GF-D8 (cell line): Measurements from ENCODE around the gene SLC25A10.

Source experiments
- DNase-seq: peaks from one replicate; lab custom pipeline; 2025; lab: John Stamatoyannopoulos, UW

The SLC25A10 gene

DNA sequence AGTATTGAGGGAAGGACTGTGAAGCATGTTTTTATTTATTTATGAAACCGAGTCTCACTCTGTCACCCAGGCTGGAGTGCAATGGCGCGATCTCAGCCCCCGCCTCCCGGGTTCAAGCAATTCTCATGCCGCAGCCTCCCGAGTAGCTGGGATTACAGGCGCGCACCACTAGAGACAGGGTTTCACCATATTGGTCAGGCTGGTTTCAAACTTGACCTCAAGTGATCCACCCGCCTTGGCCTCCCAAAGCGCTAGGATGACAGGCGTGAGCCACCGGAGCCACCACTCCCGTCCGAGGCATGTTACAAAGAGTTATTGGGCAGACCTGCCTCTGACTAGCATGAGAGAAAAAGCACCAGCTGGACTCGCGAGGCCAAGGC, 5.9 kb upstream of the SLC25A10 start:
- DNase-seq: no peak

DNA sequence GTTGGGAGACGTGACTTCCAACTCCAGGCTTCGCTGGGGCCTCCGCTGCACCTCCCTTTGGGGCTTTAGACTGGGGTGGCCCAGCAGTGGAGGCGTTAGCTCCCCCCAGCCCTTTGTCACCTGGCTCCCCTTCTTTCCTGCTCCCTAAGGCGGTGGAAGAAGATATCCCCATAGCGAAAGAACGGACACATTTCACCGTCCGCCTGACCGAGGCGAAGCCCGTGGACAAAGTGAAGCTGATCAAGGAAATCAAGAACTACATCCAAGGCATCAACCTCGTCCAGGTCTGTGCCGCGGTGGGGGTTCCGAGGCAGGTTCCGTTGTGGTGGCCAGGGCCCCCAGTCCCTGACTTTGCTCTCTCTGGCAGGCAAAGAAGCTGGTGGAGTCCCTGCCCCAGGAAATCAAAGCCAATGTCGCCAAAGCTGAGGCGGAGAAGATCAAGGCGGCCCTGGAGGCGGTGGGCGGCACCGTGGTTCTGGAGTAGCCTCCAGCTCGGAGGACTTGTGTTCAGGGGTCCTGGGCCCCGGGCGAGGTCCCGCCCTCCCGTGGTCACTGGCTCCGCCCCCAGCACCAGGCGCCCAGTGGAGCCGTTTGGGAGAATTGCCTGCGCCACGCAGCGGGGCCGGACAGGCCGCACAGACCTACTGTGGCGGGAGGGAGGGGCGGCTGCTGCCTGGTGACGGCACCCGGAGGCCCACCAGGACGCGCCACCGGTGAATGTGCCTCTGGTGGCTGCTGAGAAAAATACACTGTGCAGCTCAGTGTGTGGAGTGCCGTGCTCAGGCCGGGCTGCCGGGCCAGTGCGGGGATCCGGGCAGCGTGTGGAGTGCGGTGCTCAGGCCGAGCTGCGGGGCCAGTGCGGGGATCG, 5.1 kb upstream of the SLC25A10 start:
- DNase-seq: no peak

DNA sequence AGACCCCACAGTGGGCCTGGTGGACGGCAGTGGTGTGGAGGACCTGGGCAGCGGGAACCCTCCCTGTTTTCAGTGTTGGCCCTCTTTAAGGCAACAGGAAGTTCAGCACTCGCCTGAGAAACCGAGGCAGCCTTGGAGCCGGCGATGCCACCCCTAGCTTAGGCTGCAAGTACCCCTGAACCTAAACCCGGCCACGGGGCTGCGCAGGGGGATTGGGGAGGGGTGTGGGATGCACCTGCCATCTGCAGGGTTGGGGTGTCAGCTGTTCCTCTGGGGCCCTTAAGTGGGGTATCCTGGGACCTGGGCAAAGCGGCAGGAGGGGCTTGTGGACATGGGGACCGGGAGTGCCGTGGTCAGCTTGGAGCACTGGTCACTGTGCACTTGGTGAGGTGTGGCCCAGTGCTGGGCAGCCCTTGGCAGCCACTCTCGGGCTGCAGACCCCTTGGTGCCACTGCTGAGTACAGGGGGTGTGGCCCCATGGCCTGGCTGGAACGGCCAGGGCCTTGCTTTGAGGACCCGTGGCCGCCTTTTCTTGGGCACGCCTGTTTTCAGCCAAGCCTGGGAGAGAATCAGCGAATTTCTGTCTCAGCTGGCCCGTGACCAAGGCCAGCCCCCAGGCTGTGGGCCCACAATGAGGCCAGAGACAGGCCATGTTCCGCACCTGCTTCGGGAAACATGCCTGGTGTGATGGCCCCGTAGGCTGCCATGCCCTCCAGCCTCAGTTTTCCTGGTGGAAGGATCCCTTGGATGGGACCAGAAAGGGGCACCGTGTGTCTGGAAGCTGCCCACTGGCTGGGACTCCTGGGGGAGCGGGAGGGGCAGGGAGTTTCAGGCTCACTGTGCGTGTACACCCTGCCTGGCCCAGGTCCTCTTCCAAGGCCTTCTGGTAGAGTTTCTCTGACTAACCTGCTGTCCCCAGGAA, 4.1 kb upstream of the SLC25A10 start:
- DNase-seq: no peak

DNA sequence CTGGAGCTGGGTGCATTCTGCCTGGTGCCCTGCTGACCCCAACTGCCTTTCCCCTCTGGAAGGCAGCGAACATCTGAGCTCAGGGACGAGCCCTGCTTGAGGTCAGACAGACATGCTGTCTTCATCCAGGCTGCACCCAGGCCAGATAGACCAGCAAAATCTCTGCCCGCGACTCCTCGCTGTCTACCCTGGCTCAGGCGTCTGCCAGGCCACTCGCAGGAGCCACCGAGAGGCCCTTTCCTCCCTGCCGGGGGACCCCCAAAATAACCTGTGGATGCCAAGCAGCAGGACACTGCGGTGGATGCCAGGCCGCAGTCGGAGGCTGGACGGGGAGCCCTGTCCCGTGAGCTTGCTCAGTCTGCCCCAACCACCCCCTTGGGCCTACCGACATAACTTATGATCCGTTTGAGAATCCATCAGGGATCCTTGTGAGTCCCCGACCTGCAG, 3.3 kb upstream of the SLC25A10 start:
- no peak for DNase-seq

DNA sequence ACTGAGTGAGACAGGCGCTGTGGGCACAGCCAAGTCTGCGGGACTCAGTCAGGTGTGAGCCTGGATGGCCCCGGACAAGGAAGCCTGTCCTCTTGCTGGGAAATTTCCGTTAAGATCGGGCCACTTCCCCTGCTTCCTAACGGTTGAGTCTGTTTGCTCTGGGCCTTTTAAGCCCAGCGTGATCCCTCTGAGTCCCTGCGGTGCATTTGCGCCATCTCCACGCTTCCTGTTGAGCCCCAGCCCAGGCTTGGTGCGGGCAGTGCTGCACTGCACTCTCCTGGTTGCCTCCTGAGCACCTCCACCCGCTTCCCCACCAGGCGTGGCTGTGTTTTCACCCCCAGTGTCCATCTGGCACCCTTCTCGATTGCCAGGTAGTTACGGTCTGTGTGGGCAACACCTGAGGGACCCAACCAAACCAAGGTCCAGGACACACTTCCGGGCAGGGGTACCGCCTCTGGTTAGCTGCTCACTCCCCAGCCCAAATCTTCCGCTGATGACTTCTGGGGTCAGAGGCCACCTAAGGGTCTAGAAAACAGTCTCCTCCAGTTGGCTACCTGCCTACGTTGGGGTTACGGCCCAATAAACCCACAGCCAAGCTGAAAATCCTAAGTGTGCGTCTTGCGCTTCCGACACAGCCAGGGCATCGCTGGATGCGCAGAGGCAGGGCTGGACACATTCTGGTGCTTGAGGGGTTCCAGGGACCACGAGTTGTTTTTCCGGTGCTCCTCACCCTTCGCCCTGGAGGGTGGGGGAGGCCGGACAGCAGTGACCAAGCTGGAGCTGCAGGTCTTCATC, 1.4 kb upstream of the SLC25A10 start:
- peak; percentile 88 for DNase-seq

DNA sequence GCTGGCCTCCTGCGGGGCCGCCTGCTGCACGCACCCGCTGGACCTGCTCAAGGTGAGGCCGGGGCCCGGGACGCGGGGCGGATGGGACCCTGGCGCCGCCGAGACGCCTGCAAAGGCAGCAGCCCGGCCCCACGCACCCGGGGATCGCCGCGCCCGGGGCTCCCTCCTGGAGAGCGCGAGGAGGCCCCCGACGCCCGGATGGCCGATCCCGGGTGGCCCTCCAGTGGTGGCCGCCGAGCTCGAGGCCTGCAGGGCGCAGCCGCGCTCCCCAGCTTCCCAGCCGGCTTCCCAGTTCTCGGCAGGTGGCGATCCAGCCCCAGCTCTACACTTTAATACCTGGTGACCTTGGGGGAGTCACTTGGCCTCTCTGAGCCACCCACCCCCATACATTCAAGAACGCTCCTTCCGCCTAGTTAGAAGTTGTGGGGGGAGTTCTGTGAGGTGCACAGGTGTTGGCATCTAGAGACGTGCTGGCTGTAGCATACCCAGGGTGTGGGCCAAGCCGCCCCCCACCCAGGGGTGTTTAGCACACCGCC, 452 bp downstream of the SLC25A10 start:
- peak; percentile 4 for DNase-seq

GRCh38 chr17:81713004-81713555, 996 bp downstream of the SLC25A10 start:
- no peak for DNase-seq

DNA sequence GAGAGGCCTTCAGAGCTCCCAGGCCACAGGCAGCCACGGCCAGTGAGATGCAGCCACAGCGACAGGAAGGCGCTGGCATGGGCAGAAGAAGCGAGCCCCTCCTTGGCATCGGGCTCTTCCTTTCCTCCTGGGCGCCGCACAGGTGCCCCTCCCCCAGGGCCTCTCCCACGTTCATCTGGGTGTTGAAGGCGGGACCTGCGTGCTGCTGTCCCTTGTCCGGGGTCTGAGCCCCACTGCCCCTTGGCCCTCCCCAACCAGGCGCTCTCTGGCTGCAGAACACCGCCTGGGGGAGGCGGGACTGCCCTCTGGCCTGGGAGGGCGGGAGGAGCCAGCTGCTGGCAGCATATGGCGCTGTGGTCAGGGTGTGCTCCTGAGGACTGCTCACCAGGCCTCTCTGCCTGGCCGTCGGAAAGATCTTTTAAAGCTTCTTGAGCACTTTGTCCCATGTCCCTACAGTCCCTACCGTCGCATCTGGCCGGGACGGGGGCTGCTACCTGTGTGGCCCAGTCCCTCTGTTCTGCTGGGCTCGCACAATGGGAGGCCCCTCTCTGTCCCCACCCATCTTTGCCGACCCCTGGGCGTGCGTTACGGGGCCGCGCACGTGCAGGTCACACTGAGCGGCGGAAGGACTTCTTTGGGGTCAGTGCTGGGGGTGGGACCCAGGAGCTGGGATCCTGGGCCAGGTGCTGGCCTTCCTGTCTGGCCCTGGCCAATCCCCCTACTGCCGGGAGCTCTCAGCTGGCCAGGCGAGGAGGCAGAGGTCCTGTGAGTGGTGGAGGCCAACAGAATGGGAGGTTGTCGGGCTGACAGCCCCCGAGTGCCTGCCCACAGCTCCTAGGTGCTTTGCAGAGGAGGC, 1.7 kb downstream of the SLC25A10 start:
- DNase-seq: no peak

- DNase-seq: no peak
Observed at GRCh38 chr17:81714412-81715106, 2.5 kb downstream of the SLC25A10 start.

GRCh38 chr17:81715107-81715871, 3.2 kb downstream of the SLC25A10 start:
- DNase-seq: no peak

DNA sequence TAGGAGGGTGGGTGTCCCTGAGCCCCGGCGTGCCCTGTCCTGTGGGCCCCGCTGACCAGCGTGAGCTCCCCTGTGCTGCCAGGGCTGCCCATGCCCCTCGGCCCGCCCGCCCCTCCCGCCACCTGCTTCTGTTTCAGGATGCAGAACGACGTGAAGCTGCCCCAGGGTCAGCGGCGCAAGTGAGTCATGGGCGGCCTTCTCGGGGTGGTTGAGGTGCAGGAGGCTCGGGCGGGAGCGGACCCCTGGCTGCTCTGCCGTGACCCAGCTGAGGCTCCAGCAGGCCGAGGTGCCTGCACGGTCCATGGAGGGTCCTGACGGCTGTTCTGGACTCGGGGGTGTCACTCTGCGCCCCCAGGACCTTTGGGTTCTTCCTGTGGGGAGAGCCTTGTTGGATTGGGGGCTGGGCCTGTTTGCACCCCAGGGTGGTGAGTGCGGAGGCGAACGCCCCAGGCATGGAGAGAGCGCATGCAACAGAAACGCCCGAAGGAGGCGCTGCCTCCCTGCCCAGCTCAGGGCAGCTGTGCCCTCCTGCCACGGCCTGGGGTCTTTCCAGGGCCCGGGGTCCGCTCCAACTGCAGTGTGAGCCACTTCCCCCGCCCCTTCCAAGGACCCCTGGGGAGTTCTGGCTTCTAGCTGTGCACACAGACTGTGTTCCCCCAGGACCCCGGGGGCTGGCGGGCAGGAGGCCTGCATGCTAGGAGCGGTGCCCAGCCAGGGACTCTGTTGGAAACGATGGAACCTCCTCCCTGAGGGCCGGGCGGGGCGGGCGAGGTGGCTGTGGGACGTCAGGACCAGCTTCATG, 4.0 kb downstream of the SLC25A10 start:
- no peak for DNase-seq

- DNase-seq: no peak
Observed at GRCh38 chr17:81716674-81716996, 4.6 kb downstream of the SLC25A10 start.

GRCh38 chr17:81717049-81717765, 5.1 kb downstream of the SLC25A10 start:
- DNase-seq: no peak

GRCh38 chr17:81717766-81718089, 5.6 kb downstream of the SLC25A10 start:
- DNase-seq: no peak

DNA sequence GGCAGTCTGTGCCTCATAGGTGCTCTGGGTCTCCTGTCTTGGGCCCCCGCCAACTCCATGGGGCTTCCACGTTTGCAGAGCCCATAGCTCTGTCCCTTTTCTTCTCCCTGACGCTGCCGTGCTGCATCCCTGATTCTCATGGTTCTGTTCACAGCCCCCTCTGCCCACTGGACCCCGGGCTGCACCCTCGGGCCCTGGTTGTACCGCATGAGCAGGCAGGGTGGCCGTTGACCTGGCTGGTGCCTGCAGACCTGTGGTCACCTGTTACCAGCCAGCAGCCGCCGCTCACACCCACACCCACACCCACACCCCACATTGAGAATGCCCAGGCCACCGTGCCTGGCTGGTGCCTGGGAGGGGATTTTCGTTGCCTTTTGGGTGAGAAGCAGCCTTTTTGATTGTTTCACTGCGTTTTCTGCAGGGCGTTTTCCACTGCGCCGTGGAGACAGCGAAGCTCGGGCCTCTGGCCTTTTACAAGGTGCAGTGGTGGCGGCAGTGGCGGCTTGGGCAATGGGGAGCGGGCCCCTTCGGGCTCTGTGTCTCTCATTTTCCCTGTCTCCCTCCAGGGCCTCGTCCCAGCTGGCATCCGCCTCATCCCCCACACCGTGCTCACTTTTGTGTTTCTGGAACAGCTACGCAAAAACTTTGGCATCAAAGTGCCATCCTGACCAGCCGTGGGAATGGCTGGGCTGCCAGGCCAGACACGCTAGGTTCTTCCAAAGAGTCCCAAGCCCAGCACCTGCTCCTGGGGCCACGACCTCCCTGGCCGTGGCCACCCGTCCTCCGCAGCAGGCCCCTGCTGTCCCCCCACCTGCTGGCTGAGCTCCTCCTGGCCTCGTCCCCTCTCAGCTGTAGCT, 7.6 kb downstream of the SLC25A10 start:
- DNase-seq: no peak

GRCh38 chr17:81720267-81721071, 8.4 kb downstream of the SLC25A10 start:
- no peak for DNase-seq
